Measurements from ENCODE around the gene PHYKPL.
"Not testable (repeated sequence)": the region's sequence is repeated elsewhere in the genome, so short reads cannot be mapped to it uniquely, and the experiment has no call there.

The PHYKPL gene

DNA sequence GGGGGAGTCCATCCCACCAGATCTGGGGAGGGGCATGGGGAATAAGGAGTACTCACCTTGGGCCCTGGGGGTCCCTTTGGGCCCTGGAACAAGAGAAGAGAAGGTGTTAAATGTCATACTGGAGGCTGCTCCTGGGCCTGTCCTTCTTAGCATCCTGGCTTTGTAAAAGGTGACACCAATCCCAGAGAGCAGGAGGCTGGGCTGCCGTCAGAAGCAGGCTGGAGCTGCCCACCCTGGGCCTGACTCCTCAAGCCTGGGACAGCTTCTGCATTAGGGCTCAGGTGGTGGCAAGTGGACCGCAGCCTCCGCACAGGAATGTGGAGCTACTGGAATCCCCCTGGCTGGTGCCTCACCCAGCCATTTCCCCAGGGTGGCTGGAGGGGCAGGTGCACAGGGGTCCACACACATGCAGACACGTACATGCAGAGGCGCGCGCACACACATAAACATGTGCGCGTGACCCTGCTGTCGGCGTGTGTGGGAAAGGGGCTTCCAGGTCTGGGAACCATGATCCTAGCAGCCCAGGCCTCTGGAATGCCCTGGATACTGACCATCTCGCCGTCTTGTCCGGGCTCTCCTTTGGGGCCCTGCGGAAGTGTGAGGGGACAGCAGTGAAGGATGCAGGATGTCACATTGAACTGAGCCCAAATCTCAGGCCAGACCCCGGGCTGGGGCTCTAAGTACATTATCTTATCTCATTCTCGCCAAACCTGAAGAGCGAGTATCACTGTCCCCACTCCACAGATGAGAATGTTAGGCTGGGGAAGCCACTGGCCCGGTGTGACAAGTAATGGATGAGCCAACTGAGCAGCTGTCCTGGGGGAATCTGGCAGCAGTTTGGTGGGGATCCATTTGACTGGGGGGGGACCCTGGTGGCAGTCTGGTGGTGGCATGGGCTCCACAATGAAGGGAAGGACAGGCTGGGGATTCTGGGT lies 29.3 kb upstream of the PHYKPL start:
- no peak for DNase-seq

- DNase-seq: no peak
These were observed 27.3 kb upstream of the PHYKPL start for GRCh38 chr5:178259623-178260536.

- no peak for DNase-seq
These were observed 25.0 kb upstream of the PHYKPL start for GRCh38 chr5:178257650-178258049.

DNA sequence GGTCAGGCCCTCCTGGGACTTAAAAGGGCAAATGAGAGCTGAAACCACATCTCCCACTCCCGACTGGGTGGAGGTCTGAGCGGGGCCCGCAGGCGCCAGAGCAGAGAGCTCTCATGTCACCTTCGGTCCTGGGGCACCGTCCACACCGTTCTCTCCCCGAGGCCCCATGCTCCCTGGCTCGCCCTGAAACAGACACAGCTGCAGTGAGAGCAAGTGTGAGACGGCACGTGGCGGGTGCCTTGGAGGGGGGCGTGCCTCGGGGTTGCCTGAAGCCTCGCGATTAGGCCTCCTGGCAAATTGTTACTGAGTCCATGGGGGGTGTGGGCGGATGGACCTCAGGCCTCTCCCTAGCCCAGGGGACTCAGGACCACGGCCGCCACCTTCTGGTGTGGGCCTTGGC lies 24.1 kb upstream of the PHYKPL start:
- no peak for DNase-seq

DNA sequence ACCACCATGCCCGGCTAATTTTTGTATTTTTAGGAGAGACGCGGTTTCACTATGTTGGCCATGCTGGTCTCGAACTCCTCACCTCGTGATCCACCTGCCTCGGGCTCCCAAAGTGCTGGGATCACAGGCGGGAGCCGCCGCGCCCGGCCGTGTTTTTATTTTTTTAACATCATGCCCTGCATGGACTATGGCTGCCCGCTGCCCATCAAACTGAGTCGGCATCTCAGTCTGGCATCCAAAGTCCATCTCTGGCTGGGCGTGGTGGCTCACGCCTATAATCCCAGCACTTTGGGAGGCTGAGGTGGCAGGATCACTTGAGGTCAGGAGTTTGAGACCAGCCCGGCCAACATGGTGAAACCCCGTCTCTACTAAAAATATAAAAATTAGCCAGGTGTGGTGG lies 21.0 kb upstream of the PHYKPL start:
- DNase-seq: not testable (repeated sequence)

DNA sequence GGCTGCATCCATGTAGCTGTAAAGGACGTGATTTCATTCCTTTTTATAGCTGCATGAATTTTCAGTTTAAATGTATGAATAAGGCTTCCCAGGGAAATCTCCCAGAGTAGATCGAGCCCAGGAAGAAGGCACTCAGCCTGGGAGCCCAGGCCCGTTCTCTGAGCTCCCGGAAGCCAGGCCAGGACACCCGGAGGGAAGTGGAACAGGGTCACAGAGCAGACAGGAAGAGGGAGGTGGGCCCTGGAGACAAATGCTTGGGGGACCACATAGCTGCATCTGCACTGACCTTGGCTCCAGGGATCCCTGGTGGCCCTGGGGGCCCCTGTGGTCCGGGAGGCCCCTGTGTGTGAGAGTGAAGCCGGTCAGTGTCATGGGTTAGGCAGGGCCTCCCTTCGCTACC lies 19.7 kb upstream of the PHYKPL start:
- no peak for DNase-seq

DNA sequence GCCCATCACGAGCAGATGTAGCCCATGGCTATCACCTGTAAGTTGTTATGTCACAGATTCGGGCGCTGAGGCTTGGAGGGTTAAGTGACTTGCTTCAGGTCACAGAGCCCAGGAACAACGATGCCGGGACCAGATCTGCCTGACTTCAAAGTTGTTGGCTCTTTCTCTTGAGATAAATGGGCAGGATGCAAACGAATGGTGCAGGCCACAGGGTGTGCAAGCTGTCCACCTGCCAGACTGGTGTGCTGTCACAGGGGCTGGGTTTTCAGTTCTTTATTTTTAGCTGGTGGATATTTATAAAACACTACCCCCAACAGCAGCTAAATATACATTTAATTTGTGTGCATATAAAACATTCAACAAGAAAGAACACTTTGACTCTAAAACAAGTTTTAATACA lies 17.7 kb upstream of the PHYKPL start:
- DNase-seq: no peak

GRCh38 chr5:178249191-178249989 lies 16.8 kb upstream of the PHYKPL start:
- no peak for DNase-seq

GRCh38 chr5:178248750-178249149 lies 16.1 kb upstream of the PHYKPL start:
- no peak for DNase-seq

- no peak for DNase-seq
These were observed 15.2 kb upstream of the PHYKPL start for GRCh38 chr5:178247481-178248456.

- no peak for DNase-seq
These were observed 14.2 kb upstream of the PHYKPL start for GRCh38 chr5:178246624-178247279.

GRCh38 chr5:178245389-178245788 lies 12.8 kb upstream of the PHYKPL start:
- DNase-seq: no peak

DNA sequence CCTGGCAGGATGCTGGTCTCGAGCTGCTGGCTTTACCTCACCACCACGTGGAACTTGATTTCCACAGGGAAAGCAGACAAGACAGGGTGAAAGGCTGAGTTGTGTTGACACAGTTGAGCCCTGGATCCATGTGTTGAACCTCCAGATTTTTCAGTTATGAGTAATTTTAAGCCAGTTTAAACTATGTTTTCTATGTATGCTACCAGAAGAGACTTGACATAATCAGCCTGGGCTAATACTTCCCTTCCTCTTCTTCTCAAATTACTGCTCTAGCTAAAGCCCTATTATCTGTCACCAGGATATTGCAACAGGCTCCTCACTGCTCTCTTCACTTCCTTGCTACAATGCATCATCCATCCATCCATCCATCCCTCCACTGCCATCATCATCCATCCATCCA lies 12.0 kb upstream of the PHYKPL start:
- DNase-seq: no peak

DNA sequence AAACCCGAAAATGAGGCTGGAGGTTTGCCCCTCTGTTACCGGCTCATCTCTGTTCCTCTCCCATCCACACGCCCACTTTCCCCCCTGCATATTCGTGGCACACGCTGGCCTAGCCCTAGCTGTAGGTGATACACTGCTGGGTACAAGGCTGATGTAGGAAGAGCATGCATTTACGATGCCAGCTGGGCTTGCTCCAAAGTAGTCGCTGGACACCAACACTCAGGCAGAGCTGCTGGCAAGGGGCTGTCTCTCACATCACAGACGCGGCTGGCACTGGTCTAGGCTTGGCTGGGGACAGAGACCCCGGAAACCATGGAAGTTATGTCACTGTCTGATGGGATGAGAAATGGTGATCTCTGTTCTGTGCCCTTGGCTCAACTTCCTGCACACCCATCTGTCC lies 9.8 kb upstream of the PHYKPL start:
- no peak for DNase-seq

- no peak for DNase-seq
These were observed 9.2 kb upstream of the PHYKPL start for GRCh38 chr5:178241688-178242231.

GRCh38 chr5:178241231-178241663 lies 8.6 kb upstream of the PHYKPL start:
- DNase-seq: no peak

DNA sequence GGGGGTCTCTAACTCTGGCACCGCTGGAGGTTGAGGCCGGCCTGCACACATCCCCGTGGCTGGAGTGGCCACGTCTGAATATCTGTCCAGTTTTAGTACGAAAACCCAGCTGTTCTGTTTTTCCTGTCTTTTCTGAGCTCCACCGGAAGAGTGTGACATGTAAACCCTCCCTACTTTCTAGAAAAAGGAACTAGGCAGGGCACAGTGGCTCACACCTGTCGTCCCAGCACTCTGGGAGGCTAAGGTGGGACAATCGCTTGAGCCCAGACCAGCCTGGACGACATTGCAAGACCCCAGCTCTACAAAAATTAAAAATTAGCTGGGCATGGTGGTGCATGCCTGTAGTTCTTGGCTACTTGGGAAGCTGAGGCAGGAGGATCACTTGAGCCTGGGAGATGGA lies 8.2 kb upstream of the PHYKPL start:
- no peak for DNase-seq

DNA sequence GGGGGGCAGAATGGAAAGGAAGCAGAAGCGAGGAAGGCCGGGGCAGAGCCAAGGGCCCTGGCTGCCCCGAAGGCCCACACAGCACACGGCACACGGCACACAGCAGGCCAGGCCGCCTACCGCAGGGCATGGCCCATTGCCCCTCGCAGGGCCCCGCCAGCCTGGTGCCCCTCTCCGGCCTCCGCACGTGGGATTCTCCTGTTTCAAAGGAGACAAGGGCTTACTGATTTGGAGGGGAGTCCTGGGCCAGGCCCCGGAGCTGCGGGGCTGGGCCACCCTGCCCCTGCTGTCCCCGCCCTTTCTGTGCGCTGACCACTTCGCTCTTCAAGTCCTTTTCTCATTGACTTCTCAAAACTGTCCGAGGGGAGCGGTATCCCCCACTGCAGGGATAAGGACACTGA lies 7.7 kb upstream of the PHYKPL start:
- DNase-seq: no peak

DNA sequence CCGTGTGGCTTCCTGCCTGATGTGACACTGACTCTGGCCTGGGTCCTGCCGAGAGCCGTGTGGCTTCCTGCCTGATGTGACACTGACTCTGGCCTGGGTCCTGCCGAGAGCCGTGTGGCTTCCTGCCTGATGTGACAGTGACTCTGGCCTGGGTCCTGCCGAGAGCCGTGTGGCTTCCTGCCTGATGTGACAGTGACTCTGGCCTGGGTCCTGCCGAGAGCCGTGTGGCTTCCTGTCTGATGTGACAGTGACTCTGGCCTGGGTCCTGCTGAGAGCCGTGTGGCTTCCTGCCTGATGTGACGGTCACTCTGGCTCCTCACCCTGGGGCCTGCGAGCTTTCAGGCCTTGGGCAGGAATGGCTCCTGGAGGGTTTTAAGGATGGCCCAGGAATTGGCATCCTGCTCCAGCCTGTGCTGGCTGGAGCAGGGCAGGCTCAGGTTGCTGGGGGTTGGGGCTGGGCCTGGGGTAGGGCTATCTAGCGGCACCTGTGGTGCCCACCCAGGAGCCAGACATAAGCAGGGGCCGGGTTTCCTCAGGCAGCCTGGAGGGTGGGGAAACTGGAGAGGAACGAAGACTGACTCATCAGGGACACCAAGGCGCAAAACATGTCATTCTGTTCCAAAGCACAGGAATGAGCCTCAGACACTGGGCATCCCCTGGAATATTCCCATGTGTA lies 7.2 kb upstream of the PHYKPL start:
- DNase-seq: not testable (repeated sequence)

Data from DMS53 (cell line).